BE2C (cell line): ENCODE measurements around the gene ARHGEF39.

ENCODE experiments used
- DNase-seq: peaks from one replicate; pipeline ENCODE4 v3.0.0-alpha.2; 2020
- H3K27me3 ChIP-seq: fragments of 250-450 bp; sonication (Bioruptor Pico); 2 replicates; pipeline ENCODE4 v1.5.1; 2020; ENCODE audit warnings: mild to moderate bottlenecking
- H3K36me3 ChIP-seq: fragments of 250-450 bp; sonication (Bioruptor Pico); 2 replicates; pipeline ENCODE4 v1.5.1; 2020; ENCODE audit warnings: mild to moderate bottlenecking
- H3K4me1 ChIP-seq: fragments of 250-450 bp; sonication (Bioruptor Pico); 2 replicates; pipeline ENCODE4 v1.5.1; 2020
- H3K4me3 ChIP-seq: 2 replicates; pipeline ENCODE4 v1.5.1; 2011; ENCODE audit warnings: low read depth, low read length
- H3K9me3 ChIP-seq: fragments of 250-450 bp; sonication (Bioruptor Pico); 2 replicates; pipeline ENCODE4 v1.5.1; 2020
- TF ChIP-seq, protein P1 (sequence below): IDR thresholded peaks from 2 replicates; pipeline ENCODE4 v1.5.1; 2012; ENCODE audit warnings: mild to moderate bottlenecking, low read depth, low read length

The ARHGEF39 gene

DNA sequence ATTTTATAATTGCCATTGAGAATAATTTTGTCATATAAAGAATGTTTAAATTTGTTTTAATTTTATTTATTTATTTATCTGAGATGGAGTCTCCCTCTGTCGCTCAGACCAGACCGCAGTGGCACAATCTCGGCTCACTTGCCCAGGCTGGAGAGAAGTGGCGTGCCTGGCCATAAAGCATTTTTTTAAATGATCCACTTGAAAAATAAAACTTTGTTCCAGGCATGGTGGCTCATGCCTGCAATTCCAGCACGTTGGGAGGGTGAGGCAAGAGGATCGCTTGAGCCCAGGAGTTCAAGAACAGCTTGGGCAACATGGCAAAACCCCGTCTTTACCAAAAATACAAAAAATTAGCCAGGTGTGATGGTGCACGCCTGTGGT, 12.2 kb downstream of the ARHGEF39 start:
- TF ChIP-seq, protein P1, sequence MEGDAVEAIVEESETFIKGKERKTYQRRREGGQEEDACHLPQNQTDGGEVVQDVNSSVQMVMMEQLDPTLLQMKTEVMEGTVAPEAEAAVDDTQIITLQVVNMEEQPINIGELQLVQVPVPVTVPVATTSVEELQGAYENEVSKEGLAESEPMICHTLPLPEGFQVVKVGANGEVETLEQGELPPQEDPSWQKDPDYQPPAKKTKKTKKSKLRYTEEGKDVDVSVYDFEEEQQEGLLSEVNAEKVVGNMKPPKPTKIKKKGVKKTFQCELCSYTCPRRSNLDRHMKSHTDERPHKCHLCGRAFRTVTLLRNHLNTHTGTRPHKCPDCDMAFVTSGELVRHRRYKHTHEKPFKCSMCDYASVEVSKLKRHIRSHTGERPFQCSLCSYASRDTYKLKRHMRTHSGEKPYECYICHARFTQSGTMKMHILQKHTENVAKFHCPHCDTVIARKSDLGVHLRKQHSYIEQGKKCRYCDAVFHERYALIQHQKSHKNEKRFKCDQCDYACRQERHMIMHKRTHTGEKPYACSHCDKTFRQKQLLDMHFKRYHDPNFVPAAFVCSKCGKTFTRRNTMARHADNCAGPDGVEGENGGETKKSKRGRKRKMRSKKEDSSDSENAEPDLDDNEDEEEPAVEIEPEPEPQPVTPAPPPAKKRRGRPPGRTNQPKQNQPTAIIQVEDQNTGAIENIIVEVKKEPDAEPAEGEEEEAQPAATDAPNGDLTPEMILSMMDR = no peak
- Histone ChIP-seq H3K36me3 (no peaks in the 10 kb centered on the region), H3K4me3 (no peak overlapping the region), H3K27me3 (no peaks in the 10 kb centered on the region), H3K9me3 (no peaks in the 10 kb centered on the region), H3K4me1 (no peaks in the 10 kb centered on the region)
- no peak for DNase-seq

DNA sequence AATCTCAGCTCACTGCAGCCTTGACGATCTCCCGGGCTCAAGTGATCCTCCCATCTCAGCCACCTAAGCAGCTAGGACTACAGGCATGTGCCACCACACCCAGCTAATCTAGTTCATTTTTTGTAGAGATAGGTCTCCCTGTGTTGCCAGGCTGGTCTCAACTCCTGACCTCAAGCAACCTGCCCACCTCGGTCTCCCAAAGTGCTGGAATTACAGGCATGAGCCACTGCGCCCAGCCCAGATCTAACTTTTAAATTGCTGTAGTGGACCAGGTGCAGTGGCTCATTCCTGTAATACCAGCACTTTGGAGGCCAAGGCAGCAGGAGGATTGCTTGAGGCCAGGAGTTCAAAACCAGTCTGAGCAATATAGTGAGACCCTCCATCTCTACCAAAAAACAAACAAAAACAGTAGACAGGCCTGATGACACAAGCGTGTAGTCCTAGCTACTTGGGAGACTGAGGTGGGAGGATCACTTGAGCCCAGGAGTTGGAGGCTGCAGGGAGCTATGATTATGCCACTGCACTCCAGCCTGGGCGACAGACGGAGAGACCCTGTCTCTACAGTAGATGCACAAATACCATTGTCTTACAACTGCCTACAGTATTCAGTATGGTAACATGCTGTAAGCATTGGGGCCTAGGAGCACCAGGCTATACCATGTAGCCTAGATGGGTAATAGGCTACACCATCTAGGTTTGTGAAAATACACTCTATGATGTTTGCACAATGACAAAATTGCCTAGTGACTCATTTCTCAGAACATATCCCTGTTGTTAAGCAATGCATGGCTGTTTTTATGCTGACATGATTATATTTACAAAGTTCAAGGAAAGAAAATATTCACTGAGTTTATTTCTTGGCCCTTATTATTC, 12.8 kb downstream of the ARHGEF39 start:
- Histone ChIP-seq H3K27me3 (no peaks in the 10 kb centered on the region), H3K4me1 (no peaks in the 10 kb centered on the region), H3K36me3 (no peaks in the 10 kb centered on the region), H3K4me3 (no peak overlapping the region), H3K9me3 (no peaks in the 10 kb centered on the region)
- TF ChIP-seq, protein P1 = no peak
- DNase-seq = no peak

DNA sequence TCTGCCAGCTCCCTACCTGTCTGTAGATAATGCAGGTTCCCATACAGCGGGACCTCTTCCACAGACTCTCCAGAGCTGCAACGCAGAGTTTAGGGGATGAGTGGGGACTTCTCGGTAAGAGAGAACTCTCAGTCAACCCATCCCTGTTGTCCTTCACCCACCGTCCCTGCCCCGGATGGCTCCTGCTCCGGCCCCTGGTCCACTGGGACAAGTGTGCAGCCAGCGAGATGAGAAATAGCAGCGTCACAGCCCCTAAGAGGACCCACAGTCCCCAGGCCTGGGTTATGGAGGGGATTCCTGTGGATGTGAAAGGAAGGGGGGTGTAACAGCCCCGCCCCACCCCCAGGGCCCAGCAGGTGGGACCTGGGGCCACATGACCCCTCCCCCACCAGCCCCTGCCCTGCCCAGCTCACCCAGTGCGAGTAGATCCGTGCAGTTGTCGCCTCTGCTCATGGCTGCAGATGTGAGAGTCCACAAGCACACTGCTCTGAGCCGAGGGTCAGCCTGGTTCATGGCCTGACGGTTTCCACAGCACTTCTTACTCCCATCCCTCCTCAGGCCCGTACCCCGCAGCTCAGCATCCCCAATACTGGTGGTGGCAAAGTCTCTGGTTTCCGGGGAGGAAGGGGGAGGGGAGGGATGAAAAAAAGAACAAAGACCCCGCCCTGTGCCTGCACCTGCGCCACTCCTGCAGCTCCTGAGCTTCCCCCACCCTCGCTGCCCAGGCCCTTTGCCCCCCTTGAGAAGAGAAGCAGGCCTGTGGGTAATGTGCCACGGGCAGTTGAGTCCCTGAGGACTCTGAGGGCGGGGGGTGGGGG, 14.4 kb downstream of the ARHGEF39 start, which contains the start of gene SIT1:
Gene SIT1, minus strand, starts transcription at position 591 of the 818 bp plus-strand sequence. Its CDS starts 78 bp downstream, at position 513.
- Histone ChIP-seq H3K27me3 (no peaks in the 10 kb centered on the region), H3K4me3 (no peak within 1 kb of the TSS), H3K36me3 (no peaks in the 10 kb centered on the region), H3K4me1 (no peaks in the 10 kb centered on the region), H3K9me3 (no peaks in the 10 kb centered on the region)
- TF ChIP-seq, protein P1 = no peak
- DNase-seq = no peak

DNA sequence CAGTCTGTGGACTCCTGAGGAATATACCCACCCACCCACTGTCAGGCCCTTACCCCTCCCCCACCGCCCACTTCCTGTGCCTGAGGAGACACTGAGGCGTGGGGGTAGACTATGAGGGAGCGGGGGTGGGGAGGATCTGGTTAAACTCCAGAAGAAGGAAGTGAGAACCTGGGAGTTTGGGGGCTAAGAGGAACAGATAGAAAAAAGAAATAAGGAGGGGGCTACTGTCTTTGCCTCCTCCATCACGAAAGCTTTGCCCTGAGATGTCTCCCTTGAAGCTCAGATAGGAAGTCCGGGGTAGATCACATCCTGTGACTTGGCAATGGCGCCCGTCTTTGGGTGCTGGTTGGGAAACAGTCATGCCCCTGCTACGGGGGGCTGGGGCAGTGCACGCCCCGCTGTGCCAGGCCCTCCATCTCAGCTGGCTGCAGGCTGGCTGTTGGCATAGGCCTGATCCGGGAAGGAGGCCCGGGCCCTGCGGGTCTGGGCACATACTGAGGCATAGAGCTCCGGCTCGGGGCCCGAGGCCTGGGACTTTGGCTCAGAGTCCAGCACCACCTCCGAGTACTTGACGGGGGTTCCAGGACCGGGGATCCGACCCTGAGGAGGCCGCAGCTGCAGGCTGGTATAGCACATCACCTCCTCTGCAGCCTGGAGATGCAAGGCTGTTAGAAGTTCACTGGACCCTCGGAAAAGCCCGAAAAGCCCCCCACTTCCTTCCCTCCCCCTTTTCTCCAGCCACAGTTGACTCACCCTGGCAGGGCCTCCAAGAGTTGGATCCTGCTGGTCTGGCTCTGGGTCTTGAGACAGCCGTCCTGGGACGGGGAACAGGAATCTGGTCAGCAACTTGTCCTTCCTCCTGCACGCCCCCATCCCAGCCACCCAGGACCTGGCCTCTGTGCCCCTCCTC, 15.3 kb downstream of the ARHGEF39 start:
- H3K9me3 ChIP-seq = no peaks in the 10 kb centered on the region
- no peaks in the 10 kb centered on the region for H3K36me3 ChIP-seq
- no peak overlapping the region for H3K4me3 ChIP-seq
- DNase-seq = no peak
- no peaks in the 10 kb centered on the region for H3K4me1 ChIP-seq
- H3K27me3 ChIP-seq = no peaks in the 10 kb centered on the region
- TF ChIP-seq, protein P1 = no peak

DNA sequence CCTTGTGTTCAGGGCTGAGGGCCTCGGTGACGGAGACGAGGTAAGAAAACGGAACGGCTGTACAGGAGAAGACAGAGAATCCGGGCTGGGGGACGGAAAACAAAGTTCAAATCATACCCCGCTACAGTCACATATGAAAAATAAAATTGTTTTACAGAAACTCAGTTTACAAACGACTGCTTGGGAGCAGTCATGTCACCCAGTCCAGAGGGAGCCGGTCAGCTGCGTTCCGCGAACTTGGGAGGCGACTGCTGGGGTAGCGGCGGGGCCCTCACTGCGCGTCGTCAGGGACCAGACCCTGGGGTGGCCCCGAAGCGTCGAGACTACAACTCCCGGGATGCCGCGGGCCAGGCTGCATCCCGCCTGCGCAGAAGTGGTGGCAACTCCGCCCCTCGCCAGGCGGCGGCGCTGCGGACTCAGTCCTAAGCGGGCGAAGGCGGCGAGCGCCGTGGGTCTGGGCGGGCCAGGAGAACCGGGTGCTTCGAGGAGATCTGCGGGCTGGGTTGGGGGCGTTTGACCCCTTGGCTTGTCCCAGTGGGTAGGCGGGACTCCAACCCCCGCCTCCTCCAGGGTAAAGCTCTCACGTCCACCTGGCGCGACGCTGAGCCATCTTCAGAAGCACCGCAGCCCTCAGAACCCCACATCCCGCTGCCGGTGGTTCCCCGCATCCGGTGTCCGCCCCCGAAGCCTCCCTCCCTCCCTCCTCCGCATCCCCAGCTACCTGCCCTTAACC, 18.3 kb downstream of the ARHGEF39 start:
- TF ChIP-seq, protein P1 = peak; percentile 81
- H3K9me3 ChIP-seq = no peaks in the 10 kb centered on the region
- H3K4me1 ChIP-seq = no peaks in the 10 kb centered on the region
- no peaks in the 10 kb centered on the region for H3K36me3 ChIP-seq
- peak; percentile 93 for DNase-seq
- peak overlapping the region; percentile 81 for H3K4me3 ChIP-seq
- H3K27me3 ChIP-seq = no peaks in the 10 kb centered on the region
